ENCODE data around the gene AATF.

DNA sequence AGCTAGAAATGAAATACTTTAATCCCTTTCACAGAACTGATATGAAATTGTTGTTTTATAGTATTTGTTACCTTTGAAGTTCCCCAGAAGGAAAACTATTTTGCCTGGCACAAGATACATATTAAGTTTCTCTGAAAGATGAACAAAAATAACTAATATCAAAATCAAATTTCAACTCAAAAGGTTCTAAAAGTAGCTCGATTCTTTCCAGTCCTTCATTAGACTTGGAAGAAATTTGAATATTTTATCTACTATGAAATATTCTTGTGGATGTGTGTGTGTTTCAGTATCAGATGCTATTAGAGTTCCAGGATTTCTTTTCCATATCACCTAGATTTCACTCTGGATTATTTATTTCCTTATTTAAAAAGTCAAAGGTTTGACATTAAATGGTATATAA is 3.6 kb upstream of the AATF start:
- TF ChIP-seq POLR2A (IDR thresholded peaks at IDR 0.05; ENCODE audit: extremely low read depth, insufficient read length), result no peak
- TF ChIP-seq MAX (IDR thresholded peaks at IDR 0.05; ENCODE audit: low read depth, low read length), result no peak

Measured in NB4 (cell line).